ENCODE data around the gene SUPV3L1.

DNA sequence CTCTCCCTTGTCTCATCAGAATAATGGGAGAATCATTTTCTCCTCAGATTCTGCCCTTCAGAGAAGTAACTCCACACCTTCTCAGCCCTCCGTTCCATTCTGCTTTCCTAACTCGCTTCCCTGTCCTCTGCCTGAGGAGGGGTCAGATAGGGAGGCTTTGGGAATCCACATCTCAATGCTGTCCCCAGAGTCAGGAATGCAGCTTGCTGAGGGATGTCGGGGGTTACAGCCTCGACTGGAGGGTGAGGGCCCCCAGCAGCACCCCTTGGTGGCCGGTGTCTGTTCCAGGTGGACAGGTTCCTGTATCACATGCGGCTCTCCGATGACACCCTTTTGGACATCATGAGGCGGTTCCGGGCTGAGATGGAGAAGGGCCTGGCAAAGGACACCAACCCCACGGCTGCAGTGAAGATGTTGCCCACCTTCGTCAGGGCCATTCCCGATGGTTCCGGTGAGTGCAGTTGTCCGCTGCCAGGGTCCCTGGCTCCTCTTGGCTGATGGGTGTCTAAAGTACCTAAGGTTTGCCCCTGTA lies 47.0 kb downstream of the SUPV3L1 start:
- TF ChIP-seq, protein P1, sequence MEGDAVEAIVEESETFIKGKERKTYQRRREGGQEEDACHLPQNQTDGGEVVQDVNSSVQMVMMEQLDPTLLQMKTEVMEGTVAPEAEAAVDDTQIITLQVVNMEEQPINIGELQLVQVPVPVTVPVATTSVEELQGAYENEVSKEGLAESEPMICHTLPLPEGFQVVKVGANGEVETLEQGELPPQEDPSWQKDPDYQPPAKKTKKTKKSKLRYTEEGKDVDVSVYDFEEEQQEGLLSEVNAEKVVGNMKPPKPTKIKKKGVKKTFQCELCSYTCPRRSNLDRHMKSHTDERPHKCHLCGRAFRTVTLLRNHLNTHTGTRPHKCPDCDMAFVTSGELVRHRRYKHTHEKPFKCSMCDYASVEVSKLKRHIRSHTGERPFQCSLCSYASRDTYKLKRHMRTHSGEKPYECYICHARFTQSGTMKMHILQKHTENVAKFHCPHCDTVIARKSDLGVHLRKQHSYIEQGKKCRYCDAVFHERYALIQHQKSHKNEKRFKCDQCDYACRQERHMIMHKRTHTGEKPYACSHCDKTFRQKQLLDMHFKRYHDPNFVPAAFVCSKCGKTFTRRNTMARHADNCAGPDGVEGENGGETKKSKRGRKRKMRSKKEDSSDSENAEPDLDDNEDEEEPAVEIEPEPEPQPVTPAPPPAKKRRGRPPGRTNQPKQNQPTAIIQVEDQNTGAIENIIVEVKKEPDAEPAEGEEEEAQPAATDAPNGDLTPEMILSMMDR (optimal IDR thresholded peaks at IDR 0.05 in 1 of 3, IDR thresholded peaks at IDR 0.05 in 1 of 3, conservative IDR thresholded peaks at IDR 0.05 in 1 of 3; ENCODE audit: extremely low read depth in 1 of 3, insufficient read depth in 2 of 3, low read length in 3 of 3), result no peak
- TF ChIP-seq EZH2 (IDR thresholded peaks at IDR 0.05; ENCODE audit: low read length), result no peak

Data from keratinocyte (primary cell).